Muscle layer of duodenum (tissue), 2 donors: ENCODE measurements around the gene RAC2.
A peak's percentile ranks its signal among the peaks of the same experiment; 100 is the strongest.

Experiments used
- H3K27ac ChIP-seq: one replicate; pipeline ENCODE4 v1.7.0; 2013; ENCODE audit warnings: mild to moderate bottlenecking, low read length
- H3K27me3 ChIP-seq: one replicate; pipeline ENCODE4 v1.7.0; 2013; ENCODE audit warnings: low read depth, mild to moderate bottlenecking, control low read depth, low read length
- H3K36me3 ChIP-seq, 2 donors: one replicate each; pipeline ENCODE4 v1.7.0; 2013; ENCODE audit warnings: low read length in 2 of 2, control low read depth in 1 of 2, mild to moderate bottlenecking in 1 of 2; ENCODE audit not compliant: insufficient read depth in 2 of 2, control insufficient read depth in 1 of 2
- H3K4me1 ChIP-seq, 2 donors: one replicate each; pipeline ENCODE4 v1.7.0; 2013; ENCODE audit warnings: low read length in 2 of 2, mild to moderate bottlenecking in 2 of 2, control low read depth in 1 of 2, moderate library complexity in 1 of 2; ENCODE audit not compliant: insufficient read depth in 2 of 2, control insufficient read depth in 1 of 2
- H3K4me3 ChIP-seq, 2 donors: one replicate each; pipeline ENCODE4 v1.7.0; 2013; ENCODE audit warnings: low read length in 2 of 2, low read depth in 1 of 2, mild to moderate bottlenecking in 1 of 2
- H3K9me3 ChIP-seq, 2 donors: one replicate each; pipeline ENCODE4 v1.7.0; 2013; ENCODE audit warnings: low read length in 2 of 2, control low read depth in 1 of 2, mild to moderate bottlenecking in 1 of 2; ENCODE audit not compliant: control insufficient read depth in 1 of 2
- donor health status: healthy.

Gene RAC2

DNA sequence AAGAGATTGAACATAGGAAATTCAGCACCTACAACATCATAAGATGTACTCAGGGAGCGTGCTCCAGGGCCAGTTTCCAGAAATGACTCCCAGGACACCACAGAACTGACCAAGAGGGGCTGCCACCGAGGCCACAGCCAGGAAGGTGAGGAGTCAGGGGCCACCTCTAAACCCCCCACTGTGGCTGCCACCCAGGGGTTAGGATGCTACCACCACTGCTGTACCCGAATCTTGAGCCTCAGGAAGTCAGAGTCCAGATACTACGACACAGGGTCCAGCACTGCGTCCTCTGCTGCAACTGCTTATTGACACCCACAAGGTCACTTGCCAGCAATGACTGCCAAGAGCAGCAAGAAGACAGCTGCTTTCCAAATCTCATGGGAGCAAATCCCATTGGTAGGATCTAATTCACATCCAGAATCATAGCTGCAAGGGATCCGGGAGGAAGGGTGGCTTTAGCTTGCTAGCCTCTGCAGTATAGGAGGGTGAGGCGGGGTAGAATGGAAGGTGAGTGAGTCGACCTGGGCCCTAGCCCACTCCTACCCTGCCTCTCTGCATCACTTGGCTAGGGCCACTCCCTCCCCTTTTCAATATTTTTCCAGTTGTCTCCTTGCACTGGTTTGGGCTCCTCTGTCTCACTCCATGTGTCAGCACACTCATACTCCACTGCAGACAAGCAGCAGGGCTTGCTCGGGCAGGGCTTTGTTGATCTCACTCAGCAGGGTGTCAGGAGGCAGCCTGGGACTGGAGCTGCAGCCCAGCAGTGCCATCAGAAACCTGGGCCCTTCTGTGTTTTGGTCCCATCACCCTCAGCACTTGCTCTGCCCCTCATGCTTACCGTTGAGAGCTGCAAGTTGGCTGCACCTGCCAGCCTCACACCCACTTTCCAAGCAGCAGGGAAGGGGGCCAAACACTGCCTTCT is 20.2 kb upstream of the RAC2 start:
- no peak overlapping the region for H3K27ac ChIP-seq
- H3K4me3 ChIP-seq: peak overlapping the region in 1 of 2 donors; percentile 4
- peaks cover 20% of the 10 kb centered on the region for H3K27me3 ChIP-seq
- H3K9me3 ChIP-seq: peaks cover 0 to 15% of the 10 kb centered on the region in 2 donors
- peaks cover 0 to 7% of the 10 kb centered on the region in 2 donors for H3K4me1 ChIP-seq
- H3K36me3 ChIP-seq: no peaks in the 10 kb centered on the region

- Histone ChIP-seq H3K27ac (no peak overlapping the region), H3K9me3 (peaks cover 0 to 15% of the 10 kb centered on the region in 2 donors), H3K27me3 (peaks cover 20% of the 10 kb centered on the region), H3K4me1 (peaks cover 0 to 7% of the 10 kb centered on the region in 2 donors), H3K4me3 (no peak overlapping the region), H3K36me3 (no peaks in the 10 kb centered on the region)
These were observed 18.3 kb upstream of the RAC2 start for GRCh38 chr22:37262346-37262745.

DNA sequence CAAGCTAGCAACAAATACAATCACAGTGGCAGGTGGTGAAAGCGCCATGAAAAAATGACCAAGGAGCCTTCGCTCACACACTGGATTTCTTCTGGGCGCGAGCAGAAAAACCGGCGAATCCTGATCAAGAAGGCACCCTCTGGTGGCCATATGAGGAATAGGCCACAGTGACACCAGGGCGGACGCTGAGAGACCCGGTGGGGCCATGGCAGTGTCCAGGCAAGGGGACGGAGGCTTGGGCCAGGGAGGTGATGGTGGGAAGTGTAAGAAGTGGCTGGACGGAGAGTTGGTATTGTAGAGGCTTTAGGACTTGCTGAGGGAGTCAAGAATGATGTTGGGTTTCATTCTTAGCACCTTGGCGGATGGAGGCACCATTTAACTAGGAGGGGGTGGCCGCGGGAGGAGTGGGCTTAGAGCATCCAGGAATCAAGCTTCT is 16.9 kb upstream of the RAC2 start:
- H3K36me3 ChIP-seq: no peaks in the 10 kb centered on the region
- peaks cover 0 to 4% of the 10 kb centered on the region in 2 donors for H3K4me1 ChIP-seq
- H3K9me3 ChIP-seq: peaks cover 0 to 15% of the 10 kb centered on the region in 2 donors
- no peak overlapping the region for H3K4me3 ChIP-seq
- no peak overlapping the region for H3K27ac ChIP-seq
- peaks cover 20% of the 10 kb centered on the region for H3K27me3 ChIP-seq

GRCh38 chr22:37260155-37260795 is 16.2 kb upstream of the RAC2 start:
- Histone ChIP-seq H3K9me3 (peaks cover 0 to 15% of the 10 kb centered on the region in 2 donors), H3K27ac (no peak overlapping the region), H3K4me3 (no peak overlapping the region), H3K27me3 (peaks cover 20% of the 10 kb centered on the region), H3K4me1 (peaks cover 0 to 4% of the 10 kb centered on the region in 2 donors), H3K36me3 (no peaks in the 10 kb centered on the region)

- no peak overlapping the region for H3K4me3 ChIP-seq
- H3K27me3 ChIP-seq: peaks cover 20% of the 10 kb centered on the region
- peaks cover 0 to 4% of the 10 kb centered on the region in 2 donors for H3K4me1 ChIP-seq
- no peaks in the 10 kb centered on the region for H3K36me3 ChIP-seq
- no peak overlapping the region for H3K27ac ChIP-seq
- peaks cover 0 to 12% of the 10 kb centered on the region in 2 donors for H3K9me3 ChIP-seq
These were observed 15.5 kb upstream of the RAC2 start for GRCh38 chr22:37259540-37260029.

GRCh38 chr22:37258753-37259401 is 14.8 kb upstream of the RAC2 start:
- H3K36me3 ChIP-seq: no peaks in the 10 kb centered on the region
- H3K4me3 ChIP-seq: no peak overlapping the region
- H3K4me1 ChIP-seq: peaks cover 0 to 4% of the 10 kb centered on the region in 2 donors
- no peak overlapping the region for H3K27ac ChIP-seq
- peaks cover 0 to 5% of the 10 kb centered on the region in 2 donors for H3K9me3 ChIP-seq
- peaks cover 20% of the 10 kb centered on the region for H3K27me3 ChIP-seq

DNA sequence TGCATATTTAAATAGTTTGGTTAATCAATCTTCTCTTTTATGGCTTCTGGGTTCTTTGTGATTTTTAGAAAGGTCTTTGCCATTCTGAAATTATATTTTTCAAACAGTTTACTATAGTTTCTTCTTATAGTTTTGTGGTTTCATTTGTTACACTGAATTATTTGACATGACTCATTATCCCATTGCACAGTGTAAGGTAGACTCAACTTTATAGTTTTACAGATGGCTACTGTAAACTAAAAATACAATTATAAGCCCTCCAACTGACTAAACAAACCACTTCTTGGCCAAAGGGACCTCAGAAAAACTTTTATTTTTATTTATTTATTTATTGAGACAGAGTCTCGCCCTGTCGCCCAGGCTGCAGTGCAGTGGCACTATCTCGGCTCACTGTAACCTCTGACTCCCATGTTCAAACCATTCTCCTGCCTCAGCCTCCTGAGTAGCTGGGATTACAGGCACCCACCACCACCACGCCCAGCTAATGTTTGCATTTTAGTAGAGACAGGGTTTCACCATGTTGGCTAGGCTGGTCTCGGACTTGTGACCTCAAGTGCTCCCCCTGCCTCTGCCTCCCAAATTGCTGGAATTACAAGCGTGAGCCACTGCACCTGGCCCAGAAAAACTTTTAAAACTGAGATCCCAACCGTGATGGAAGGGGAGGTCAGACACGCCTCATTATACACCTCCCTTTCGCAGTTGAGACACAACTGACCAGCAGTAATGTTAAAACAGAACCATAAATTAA is 14.1 kb upstream of the RAC2 start:
- Histone ChIP-seq H3K9me3 (no peaks in the 10 kb centered on the region), H3K27me3 (peaks cover 20% of the 10 kb centered on the region), H3K4me1 (peaks cover 0 to 4% of the 10 kb centered on the region in 2 donors), H3K27ac (no peak overlapping the region), H3K4me3 (no peak overlapping the region), H3K36me3 (no peaks in the 10 kb centered on the region)

DNA sequence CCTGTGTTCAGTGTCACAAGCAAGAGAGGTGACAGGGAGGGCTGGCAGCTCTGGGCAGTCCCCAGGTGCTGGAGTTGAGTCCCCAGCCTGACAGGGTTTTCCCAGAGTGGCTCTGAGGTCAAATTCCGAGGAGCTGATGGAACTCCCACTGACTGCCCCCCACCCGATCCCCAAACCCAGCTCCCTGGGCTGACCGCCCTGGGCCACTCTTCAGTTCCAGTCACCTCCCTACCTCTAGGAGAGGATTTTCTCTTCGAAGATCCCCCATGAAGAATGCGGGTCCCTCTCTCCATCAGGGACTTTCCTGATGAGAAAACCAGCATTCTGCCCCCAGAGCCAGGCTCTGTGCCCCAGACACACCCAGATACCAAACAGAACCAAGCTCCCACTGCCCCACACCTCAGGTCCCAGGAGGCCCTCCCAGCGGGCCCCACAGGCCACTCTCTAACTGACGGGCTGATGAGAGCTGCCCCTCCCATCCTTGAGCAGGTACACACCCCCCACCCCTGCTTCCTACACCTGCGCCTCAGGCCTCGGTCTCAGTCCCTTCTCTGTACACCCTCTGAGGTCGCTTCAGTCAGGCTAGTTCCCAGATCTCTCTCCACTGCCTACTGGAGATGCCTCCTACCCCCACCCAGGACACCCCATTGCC is 12.1 kb upstream of the RAC2 start:
- H3K27ac ChIP-seq: no peak overlapping the region
- H3K4me3 ChIP-seq: no peak overlapping the region
- no peaks in the 10 kb centered on the region for H3K9me3 ChIP-seq
- H3K4me1 ChIP-seq: peaks cover 0 to 4% of the 10 kb centered on the region in 2 donors
- H3K27me3 ChIP-seq: peaks cover 14% of the 10 kb centered on the region
- no peaks in the 10 kb centered on the region for H3K36me3 ChIP-seq

GRCh38 chr22:37255558-37256006 is 11.5 kb upstream of the RAC2 start:
- Histone ChIP-seq H3K4me1 (no peaks in the 10 kb centered on the region), H3K9me3 (no peaks in the 10 kb centered on the region), H3K27me3 (peaks cover 10% of the 10 kb centered on the region), H3K36me3 (no peaks in the 10 kb centered on the region), H3K4me3 (no peak overlapping the region), H3K27ac (no peak overlapping the region)

DNA sequence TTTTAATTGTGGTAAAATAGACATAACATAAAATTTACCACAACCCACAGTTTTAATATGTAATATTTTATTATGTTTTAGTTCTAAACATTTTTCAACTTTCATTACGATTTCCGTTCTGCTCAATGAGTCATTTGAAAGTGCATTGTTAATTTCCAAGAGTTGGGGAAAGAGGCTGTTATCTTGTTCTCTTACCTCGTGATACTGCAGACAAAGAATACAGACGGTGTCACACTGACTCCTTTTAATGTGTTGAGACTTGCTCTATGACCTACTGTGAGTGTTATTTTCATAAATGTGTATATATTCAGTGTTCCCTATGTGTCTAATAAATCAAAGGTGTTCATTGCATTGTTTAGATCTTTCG is 10.8 kb upstream of the RAC2 start:
- no peak overlapping the region for H3K27ac ChIP-seq
- H3K36me3 ChIP-seq: no peaks in the 10 kb centered on the region
- no peaks in the 10 kb centered on the region for H3K4me1 ChIP-seq
- H3K27me3 ChIP-seq: peaks cover 6% of the 10 kb centered on the region
- no peak overlapping the region for H3K4me3 ChIP-seq
- no peaks in the 10 kb centered on the region for H3K9me3 ChIP-seq
